H1 (cell line): ENCODE measurements around the gene ELOVL5. TPM values are rescaled to one million over a fixed set of nuclear protein-coding genes. Genes with fewer than 3 reads are reported as not detected.

Source experiments
- CTCF ChIA-PET: fragments of 300-600 bp; sonication (Branson Sonifier 250); formaldehyde crosslinking; loops from one replicate; lab custom pipeline; 2021; ENCODE audit not compliant: partially characterized antibody; lab: Charles Lee
- POLR2A ChIA-PET: fragments of 300-600 bp; sonication (Branson Sonifier 250); formaldehyde crosslinking; loops from one replicate; lab custom pipeline; 2021; ENCODE audit warnings: inconsistent platforms; ENCODE audit not compliant: partially characterized antibody; lab: Charles Lee
- DNase-seq, 2 experiments: peaks; one replicate each; pipeline versions ENCODE4 v3.0.0 to v3.0.0-alpha.2; 2010 to 2022; ENCODE audit warnings: low spot score in 2 of 2, low read depth in 1 of 2, mixed read lengths in 1 of 2
- FAIRE-seq: peaks from 2 replicates; lab custom pipeline; 2011; peaks lifted over from hg19 to GRCh38; lab: Jason Lieb, UNC
- H2AFZ ChIP-seq: 2 replicates; pipeline ENCODE4 v1.8.1; 2012; ENCODE audit warnings: low read length, inconsistent platforms
- H2AK5ac ChIP-seq: 2 replicates; pipeline ENCODE4 v1.6.1; 2013; ENCODE audit warnings: low read depth, low read length
- H2BK120ac ChIP-seq: replicated peaks from 2 replicates; pipeline ENCODE3; 2013; ENCODE audit warnings: low read depth, low read length, inconsistent platforms
- H2BK12ac ChIP-seq: 2 replicates; pipeline ENCODE4 v1.6.1; 2013; ENCODE audit warnings: low read depth, low read length
- H2BK15ac ChIP-seq: 2 replicates; pipeline ENCODE4 v1.6.1; 2013; ENCODE audit warnings: low read length
- H2BK20ac ChIP-seq: 2 replicates; pipeline ENCODE4 v1.6.1; 2013; ENCODE audit warnings: low read length
- H2BK5ac ChIP-seq: 2 replicates; pipeline ENCODE4 v1.6.1; 2013; ENCODE audit warnings: low read depth, low read length
- H3K14ac ChIP-seq: 2 replicates; pipeline ENCODE4 v1.6.1; 2013; ENCODE audit warnings: inconsistent platforms; ENCODE audit not compliant: insufficient read length
- H3K18ac ChIP-seq: 2 replicates; pipeline ENCODE4 v1.6.1; 2013; ENCODE audit warnings: low read length; ENCODE audit errors: extremely low read depth
- H3K23ac ChIP-seq: 2 replicates; pipeline ENCODE4 v1.6.1; 2013; ENCODE audit warnings: inconsistent platforms; ENCODE audit not compliant: insufficient read length
- H3K23me2 ChIP-seq: 2 replicates; pipeline ENCODE4 v1.6.1; 2013; ENCODE audit warnings: low read depth, low read length
- H3K27ac ChIP-seq: 2 replicates; pipeline ENCODE4 v1.6.1; 2011; ENCODE audit warnings: low read depth, low read length, inconsistent platforms
- H3K27me3 ChIP-seq, 4 experiments: replicated peaks in 1 of 4; 1 replicate in 1 of 4; 2 replicates in 3 of 4; pipeline versions ENCODE4 v1.6.1 to v1.8.1; 2011 to 2013; ENCODE audit warnings: low read length in 3 of 4, mild to moderate bottlenecking in 3 of 4, inconsistent platforms in 2 of 4, mixed read lengths in 2 of 4, moderate library complexity in 1 of 4; ENCODE audit not compliant: control insufficient read depth in 3 of 4, insufficient read depth in 3 of 4; ENCODE audit errors: extremely low read depth in 1 of 4
- H3K36me3 ChIP-seq, 4 experiments: 2 replicates each; pipeline versions ENCODE4 v1.6.1 to v1.8.1; 2011 to 2013; ENCODE audit warnings: mild to moderate bottlenecking in 4 of 4, low read length in 3 of 4, moderate library complexity in 2 of 4, control low read depth in 1 of 4, inconsistent platforms in 1 of 4; ENCODE audit not compliant: insufficient read depth in 4 of 4, control insufficient read depth in 2 of 4
- H3K4ac ChIP-seq: replicated peaks from 2 replicates; pipeline ENCODE3; 2013; ENCODE audit warnings: low read length, low read depth, mixed read lengths, inconsistent platforms; ENCODE audit not compliant: insufficient read length
- H3K4me1 ChIP-seq, 4 experiments: replicated peaks in 1 of 4; 1 replicate in 1 of 4; 2 replicates in 3 of 4; pipeline versions ENCODE4 v1.6.1 to v1.8.1; 2011 to 2013; ENCODE audit warnings: low read length in 3 of 4, inconsistent platforms in 2 of 4, mixed read lengths in 1 of 4; ENCODE audit not compliant: insufficient read depth in 4 of 4, control insufficient read depth in 3 of 4
- H3K4me2 ChIP-seq, 2 experiments: 2 replicates each; pipeline versions ENCODE4 v1.6.1 to v1.8.1; 2011 to 2013; ENCODE audit warnings: low read depth in 2 of 2, low read length in 2 of 2, control low read depth in 1 of 2, inconsistent platforms in 1 of 2, mild to moderate bottlenecking in 1 of 2; ENCODE audit not compliant: insufficient read depth in 1 of 2
- H3K4me3 ChIP-seq, 4 experiments: fragments of 200-600, 300-600 bp in 1 of 4; sonication (generic), shearing (Covaris generic), sonication (Bioruptor Twin) in 1 of 4; 2 replicates each; pipeline versions ENCODE4 v1.5.1 to v1.8.1; 2011 to 2016; ENCODE audit warnings: low read length in 4 of 4, low read depth in 3 of 4, control low read depth in 2 of 4, inconsistent platforms in 2 of 4, mild to moderate bottlenecking in 2 of 4, mixed read lengths in 1 of 4, moderate library complexity in 1 of 4; ENCODE audit not compliant: insufficient read depth in 2 of 4; ENCODE audit errors: extremely low read depth in 1 of 4
- H3K56ac ChIP-seq: replicated peaks from 2 replicates; pipeline ENCODE3; 2013; ENCODE audit warnings: low read depth, mild to moderate bottlenecking, mixed read lengths, low read length, inconsistent platforms; ENCODE audit not compliant: insufficient read length
- H3K79me1 ChIP-seq: 2 replicates; pipeline ENCODE4 v1.6.1; 2013; ENCODE audit warnings: low read depth, low read length, control low read depth
- H3K79me2 ChIP-seq, 2 experiments: 2 replicates each; pipeline versions ENCODE4 v1.6.1 to v1.8.1; 2012 to 2013; ENCODE audit warnings: low read length in 2 of 2, mild to moderate bottlenecking in 2 of 2, inconsistent platforms in 1 of 2; ENCODE audit not compliant: insufficient read depth in 2 of 2, control insufficient read depth in 1 of 2
- H3K9ac ChIP-seq, 4 experiments: replicated peaks in 1 of 4; 1 replicate in 1 of 4; 2 replicates in 3 of 4; pipeline versions ENCODE4 v1.6.1 to v1.8.1; 2011 to 2013; ENCODE audit warnings: low read depth in 3 of 4, low read length in 3 of 4, control low read depth in 2 of 4, mild to moderate bottlenecking in 2 of 4, moderate library complexity in 2 of 4, inconsistent platforms in 1 of 4; ENCODE audit errors: extremely low read depth in 1 of 4
- H3K9me3 ChIP-seq, 2 experiments: 2 replicates each; pipeline versions ENCODE4 v1.6.1 to v1.8.1; 2012 to 2013; ENCODE audit warnings: mild to moderate bottlenecking in 2 of 2, moderate library complexity in 2 of 2, control low read depth in 1 of 2, inconsistent platforms in 1 of 2, low read depth in 1 of 2, low read length in 1 of 2, mixed read lengths in 1 of 2; ENCODE audit not compliant: insufficient read depth in 2 of 2
- H4K20me1 ChIP-seq, 2 experiments: replicated peaks in 1 of 2; 2 replicates each; pipeline versions ENCODE3 to v1.8.1; 2011 to 2013; ENCODE audit warnings: inconsistent platforms in 2 of 2, low read length in 2 of 2, mild to moderate bottlenecking in 1 of 2; ENCODE audit not compliant: insufficient read depth in 2 of 2, control insufficient read depth in 1 of 2
- H4K5ac ChIP-seq: 2 replicates; pipeline ENCODE4 v1.6.1; 2013; ENCODE audit warnings: low read length, low read depth, mixed read lengths, inconsistent platforms; ENCODE audit not compliant: insufficient read length
- H4K8ac ChIP-seq: 2 replicates; pipeline ENCODE4 v1.8.0; 2013; ENCODE audit warnings: mild to moderate bottlenecking, moderate library complexity, low read length, inconsistent platforms; ENCODE audit not compliant: insufficient read depth; ENCODE audit errors: extremely low read depth
- H4K91ac ChIP-seq: replicated peaks from 2 replicates; pipeline ENCODE3; 2013; ENCODE audit warnings: low read length, mixed read lengths, inconsistent platforms; ENCODE audit not compliant: insufficient read length
- CBX5 ChIP-seq: fragments of 300-800, 300-1000 bp; sonication (generic); IDR thresholded peaks from 2 replicates; pipeline ENCODE4 v1.7.1; 2016; ENCODE audit warnings: antibody characterized with exemption, low read length, low read depth
- GABPA ChIP-seq: IDR thresholded peaks from 2 replicates; pipeline ENCODE4 v1.6.1; 2011; ENCODE audit warnings: mild to moderate bottlenecking, low read length, moderate library complexity, borderline replicate concordance; ENCODE audit not compliant: insufficient read depth
- GTF2F1 ChIP-seq: IDR thresholded peaks from 2 replicates; pipeline ENCODE4 v1.6.1; 2012; ENCODE audit warnings: low read depth, low read length, improper control_type of control experiment, borderline replicate concordance
- KDM1A ChIP-seq: fragments of 200-600, 300-600 bp; sonication (generic); IDR thresholded peaks from 2 replicates; pipeline ENCODE4 v1.7.1; 2016; ENCODE audit warnings: mild to moderate bottlenecking, low read length, borderline replicate concordance
- NRF1 ChIP-seq: IDR thresholded peaks from 2 replicates; pipeline ENCODE4 v1.6.1; 2011; ENCODE audit warnings: mild to moderate bottlenecking, low read depth, low read length, improper control_type of control experiment
- POLR2AphosphoS5 ChIP-seq: IDR thresholded peaks from 2 replicates; pipeline ENCODE4 v1.6.1; 2011; ENCODE audit warnings: low read depth, low read length
- RNF2 ChIP-seq: fragments of 200-900, 300-1000 bp; sonication (generic); IDR thresholded peaks from 2 replicates; pipeline ENCODE4 v1.7.1; 2016; ENCODE audit warnings: borderline replicate concordance, low read depth, mild to moderate bottlenecking, antibody characterized with exemption, low read length; ENCODE audit not compliant: poor library complexity, severe bottlenecking; ENCODE audit errors: missing control alignments
- SIRT6 ChIP-seq: IDR thresholded peaks from one replicate; pipeline ENCODE4 v1.7.1; 2012; ENCODE audit warnings: low read length, inconsistent platforms
- SP4 ChIP-seq: IDR thresholded peaks from 2 replicates; pipeline ENCODE4 v1.6.1; 2012; ENCODE audit warnings: low read length, inconsistent platforms
- YY1 ChIP-seq: IDR thresholded peaks from 2 replicates; pipeline ENCODE4 v1.6.1; 2011; ENCODE audit warnings: low read depth, mild to moderate bottlenecking, low read length
- WGBS, 2 experiments: shearing (Covaris generic) in 1 of 2; methylation state at CpG; one replicate each; pipeline versions ENCODE4 v1.1.6 to v1.1.7; 2013 to 2015; ENCODE audit warnings: low lambda C conversion rate in 2 of 2, mixed read lengths in 2 of 2, inconsistent platforms in 1 of 2, low coverage in 1 of 2, missing lambda C conversion rate in 1 of 2; ENCODE audit not compliant: insufficient replicate concordance in 2 of 2, insufficient coverage in 1 of 2, insufficient read length in 1 of 2; ENCODE audit errors: extremely low coverage in 1 of 2, missing lambda C conversion rate in 1 of 2; 5-methylcytosine and 5-hydroxymethylcytosine counted together
- polyA plus RNA-seq, 7 experiments: library from polyadenylated mRNA; depleted of rRNA in 3 of 7; stranded (reverse) in 5 of 7; unstranded in 2 of 7; fragments of >200 nt in 5 of 7; fragments of 200-250 nt in 2 of 7; gene quantifications; 1 replicate in 5 of 7; 2 replicates in 1 of 7; 4 replicates in 1 of 7; pipeline versions ENCODE4 v1.2.1 to v1.2.3, GENCODE V29; 2011 to 2013; ENCODE audit warnings: missing spikeins in 2 of 7, mixed read lengths in 2 of 7
- total RNA-seq: library from RNA; stranded (reverse); fragmentation: NEBNext Ultra II Directional; extraction: Animal tissue kit (Norgen Biotek cat#: 25700); gene quantifications from 2 replicates; pipeline ENCODE4 v1.2.1, GENCODE V29; 2021
- TF ChIP-seq, protein P1 (sequence below): IDR thresholded peaks from 2 replicates; pipeline ENCODE4 v1.6.1; 2012; ENCODE audit warnings: low read length, inconsistent platforms

The ELOVL5 gene
- total and polyA plus RNA-seq, 2 of the 8 experiments (the other 6 are each of a cell fraction or from before 2014, with no cell fraction given) = 113 to 156 TPM

DNA sequence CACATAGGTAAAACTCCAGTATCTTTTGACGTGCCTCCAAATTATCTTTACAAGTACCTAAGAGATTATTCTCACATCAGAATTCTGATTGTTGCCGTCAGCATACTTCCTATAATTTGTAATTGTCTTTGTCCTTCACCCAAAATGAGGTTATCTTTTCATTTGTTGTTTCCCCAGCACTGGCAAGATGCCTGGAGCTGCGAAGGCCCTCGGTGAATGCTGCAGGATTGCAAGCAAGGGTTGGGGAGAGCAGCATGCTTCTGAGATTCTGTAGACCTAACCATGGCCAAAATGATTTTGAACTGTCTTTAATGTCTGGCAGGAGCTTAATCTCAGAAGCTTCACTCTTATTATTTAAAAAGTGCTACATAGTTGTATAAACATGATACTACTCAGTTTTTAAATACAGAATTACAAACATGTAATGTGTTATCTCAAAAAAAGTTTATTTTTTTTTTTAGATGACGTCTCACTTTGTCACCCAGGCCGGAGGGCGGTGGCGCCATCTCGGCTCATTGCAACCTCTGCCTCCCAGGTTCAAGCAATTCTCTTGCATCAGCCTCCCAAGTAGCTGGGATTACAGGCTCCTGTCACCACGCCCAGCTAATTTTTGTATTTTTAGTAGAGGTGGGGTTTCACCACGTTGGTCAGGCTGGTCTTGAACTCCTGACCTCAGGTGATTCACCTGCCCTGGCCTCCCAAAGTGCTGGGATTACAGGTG lies 88.7 kb downstream of the ELOVL5 start:
- Histone ChIP-seq H3K14ac (no peak overlapping the region), H4K5ac (no peak overlapping the region), H4K91ac (no peak overlapping the region), H3K79me2 (no peaks in the 10 kb centered on the region), H3K79me1 (no peaks in the 10 kb centered on the region), H3K4me2 (no peak overlapping the region), H2AFZ (no peak overlapping the region), H3K4me3 (no peak overlapping the region), H3K27me3 (no peaks in the 10 kb centered on the region), H3K4ac (no peak overlapping the region), H3K9me3 (no peaks in the 10 kb centered on the region), H2BK20ac (no peak overlapping the region), H2BK5ac (no peak overlapping the region), H4K20me1 (no peaks in the 10 kb centered on the region), H3K18ac (no peak overlapping the region), H4K8ac (no peak overlapping the region), H3K4me1 (no peaks in the 10 kb centered on the region), H3K56ac (no peak overlapping the region), H3K27ac (no peak overlapping the region), H3K36me3 (peaks cover 4 to 33% (median 17%) of the 10 kb centered on the region in 4 experiments; a peak in 7 of 8 replicates), H2BK15ac (no peak overlapping the region), H3K23me2 (no peaks in the 10 kb centered on the region), H2AK5ac (no peak overlapping the region), H3K9ac (no peak overlapping the region), H3K23ac (no peak overlapping the region), H2BK120ac (no peak overlapping the region), H2BK12ac (no peak overlapping the region)
- FAIRE-seq (no peak), DNase-seq (no peak)
- 91% methylated on average over 11 of the region's 11 CpGs; no CpG with 5 or more reads in 1 of the 2 experiments for WGBS, 2 experiments
- POLR2A ChIA-PET = no interaction called here
- CTCF ChIA-PET = interaction anchor here (1.0 to 4.2 kb wide), 5 partner anchors 9 to 177 kb away, joined by 3 to 26 read pairs (median 3); no protein-coding TSS in a partner anchor
- TF ChIP-seq GABPA (no peak), CBX5 (no peak), SP4 (no peak), NRF1 (no peak), POLR2AphosphoS5 (no peak), KDM1A (no peak), GTF2F1 (no peak), SIRT6 (no peak), RNF2 (no peak), YY1 (no peak)
- TF ChIP-seq, protein P1, sequence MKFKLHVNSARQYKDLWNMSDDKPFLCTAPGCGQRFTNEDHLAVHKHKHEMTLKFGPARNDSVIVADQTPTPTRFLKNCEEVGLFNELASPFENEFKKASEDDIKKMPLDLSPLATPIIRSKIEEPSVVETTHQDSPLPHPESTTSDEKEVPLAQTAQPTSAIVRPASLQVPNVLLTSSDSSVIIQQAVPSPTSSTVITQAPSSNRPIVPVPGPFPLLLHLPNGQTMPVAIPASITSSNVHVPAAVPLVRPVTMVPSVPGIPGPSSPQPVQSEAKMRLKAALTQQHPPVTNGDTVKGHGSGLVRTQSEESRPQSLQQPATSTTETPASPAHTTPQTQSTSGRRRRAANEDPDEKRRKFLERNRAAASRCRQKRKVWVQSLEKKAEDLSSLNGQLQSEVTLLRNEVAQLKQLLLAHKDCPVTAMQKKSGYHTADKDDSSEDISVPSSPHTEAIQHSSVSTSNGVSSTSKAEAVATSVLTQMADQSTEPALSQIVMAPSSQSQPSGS = no peak
